Fibroblast of mammary gland (primary cell): ENCODE measurements around the gene IGFL3.
A peak's percentile ranks its signal among the peaks of the same experiment; 100 is the strongest.

ENCODE experiments used
- DNase-seq: peaks from one replicate; pipeline ENCODE4 v3.0.0-alpha.2; 2010; ENCODE audit warnings: low read depth
- H3K4me3 ChIP-seq: 2 replicates; pipeline ENCODE4 v1.5.1; 2011; ENCODE audit warnings: low read depth, mild to moderate bottlenecking, low read length, moderate library complexity; ENCODE audit not compliant: control insufficient read depth
- TF ChIP-seq, protein P1 (sequence below): conservative IDR thresholded peaks from 2 replicates; pipeline ENCODE4 v1.5.1; 2011; ENCODE audit warnings: low read depth, low read length, inconsistent platforms; ENCODE audit not compliant: control insufficient read depth, insufficient read depth

IGFL3 gene

DNA sequence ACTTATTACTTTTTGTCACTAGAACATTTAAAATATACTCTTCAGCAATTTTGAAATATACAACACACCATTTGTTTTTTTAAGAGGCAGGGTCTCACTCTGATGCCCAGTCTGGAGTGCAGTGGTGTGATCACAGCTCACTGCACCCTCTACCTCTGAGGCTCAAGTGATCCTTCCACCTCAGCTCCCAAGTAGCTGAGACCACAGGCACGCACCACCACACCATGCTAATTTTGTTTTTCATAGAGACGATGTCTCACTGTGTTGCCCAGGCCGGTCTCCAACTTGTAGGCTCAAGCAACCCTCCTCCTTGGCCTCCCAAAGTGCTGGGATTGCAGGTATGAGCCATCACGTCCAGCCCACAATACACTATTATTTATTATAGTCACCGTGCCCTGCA lies 26.1 kb upstream of the IGFL3 start:
- H3K4me3 ChIP-seq: no peak overlapping the region
- DNase-seq: no peak

GRCh38 chr19:46147791-46148288 lies 23.4 kb upstream of the IGFL3 start, which contains the start of gene IGFL2:
IGFL2 (plus strand) TSS chr19:46148238; CDS start chr19:46148279, 41 bp downstream.
- TF ChIP-seq, protein P1, sequence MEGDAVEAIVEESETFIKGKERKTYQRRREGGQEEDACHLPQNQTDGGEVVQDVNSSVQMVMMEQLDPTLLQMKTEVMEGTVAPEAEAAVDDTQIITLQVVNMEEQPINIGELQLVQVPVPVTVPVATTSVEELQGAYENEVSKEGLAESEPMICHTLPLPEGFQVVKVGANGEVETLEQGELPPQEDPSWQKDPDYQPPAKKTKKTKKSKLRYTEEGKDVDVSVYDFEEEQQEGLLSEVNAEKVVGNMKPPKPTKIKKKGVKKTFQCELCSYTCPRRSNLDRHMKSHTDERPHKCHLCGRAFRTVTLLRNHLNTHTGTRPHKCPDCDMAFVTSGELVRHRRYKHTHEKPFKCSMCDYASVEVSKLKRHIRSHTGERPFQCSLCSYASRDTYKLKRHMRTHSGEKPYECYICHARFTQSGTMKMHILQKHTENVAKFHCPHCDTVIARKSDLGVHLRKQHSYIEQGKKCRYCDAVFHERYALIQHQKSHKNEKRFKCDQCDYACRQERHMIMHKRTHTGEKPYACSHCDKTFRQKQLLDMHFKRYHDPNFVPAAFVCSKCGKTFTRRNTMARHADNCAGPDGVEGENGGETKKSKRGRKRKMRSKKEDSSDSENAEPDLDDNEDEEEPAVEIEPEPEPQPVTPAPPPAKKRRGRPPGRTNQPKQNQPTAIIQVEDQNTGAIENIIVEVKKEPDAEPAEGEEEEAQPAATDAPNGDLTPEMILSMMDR: no peak
- peak; percentile 28 for DNase-seq
- no peak within 1 kb of the TSS for H3K4me3 ChIP-seq

More for the DNA sequence above, 26.1 kb upstream of the IGFL3 start:
- TF ChIP-seq, protein P1: no peak

DNA sequence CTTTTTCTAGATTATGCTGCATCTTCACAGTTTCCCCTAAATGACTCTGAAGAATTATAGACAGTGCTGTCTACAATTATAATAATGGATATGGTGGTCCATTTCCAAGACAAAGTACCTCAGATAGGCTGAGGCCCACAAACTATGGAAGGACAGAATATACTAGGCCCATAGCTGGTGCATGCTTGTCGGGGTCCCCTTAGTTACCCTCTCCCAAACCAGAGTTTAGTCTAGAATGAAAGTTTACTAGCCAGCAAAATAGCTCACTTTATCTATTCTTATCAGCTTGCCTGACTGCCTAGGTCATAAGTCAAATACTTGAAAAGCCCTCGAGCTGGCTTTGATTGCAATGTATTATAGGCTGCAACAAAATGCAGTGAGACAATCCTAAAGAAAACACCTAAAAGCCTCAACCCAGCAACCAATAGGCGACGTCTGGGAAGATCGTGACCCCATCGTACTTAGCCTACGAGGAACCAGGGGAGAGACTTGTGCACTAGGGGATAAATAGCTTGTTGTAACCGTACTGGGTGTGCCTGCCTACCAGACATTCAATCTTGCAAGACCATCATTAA lies 22.8 kb upstream of the IGFL3 start:
- TF ChIP-seq, protein P1: no peak

GRCh38 chr19:46144756-46145155 lies 20.3 kb upstream of the IGFL3 start:
- TF ChIP-seq, protein P1: no peak
- no peak for DNase-seq
- no peak overlapping the region for H3K4me3 ChIP-seq

More for the DNA sequence above, 22.8 kb upstream of the IGFL3 start:
- no peak for DNase-seq
- no peak overlapping the region for H3K4me3 ChIP-seq

GRCh38 chr19:46142294-46142693 lies 17.8 kb upstream of the IGFL3 start:
- H3K4me3 ChIP-seq: no peak overlapping the region
- no peak for DNase-seq
- TF ChIP-seq, protein P1: no peak

DNA sequence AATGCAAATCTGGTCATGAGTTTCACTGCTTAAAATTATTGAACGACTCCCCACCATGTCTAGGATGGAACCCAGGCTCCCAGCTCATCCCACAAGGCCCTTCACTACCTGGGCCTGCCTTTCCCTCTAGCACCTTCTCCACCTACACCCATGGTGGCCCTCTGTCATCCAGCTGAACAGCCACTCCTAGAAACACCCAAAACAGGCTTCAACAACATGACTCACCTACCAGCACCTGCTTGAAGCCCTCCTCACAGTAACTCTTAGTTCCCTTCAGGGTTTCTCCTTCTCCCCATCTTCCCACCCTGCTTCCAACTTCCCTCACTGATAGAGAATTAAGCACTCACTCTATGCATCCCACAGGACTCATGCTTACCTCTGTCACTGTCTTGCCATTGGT lies 16.9 kb upstream of the IGFL3 start:
- DNase-seq: no peak
- H3K4me3 ChIP-seq: no peak overlapping the region
- TF ChIP-seq, protein P1: no peak

DNA sequence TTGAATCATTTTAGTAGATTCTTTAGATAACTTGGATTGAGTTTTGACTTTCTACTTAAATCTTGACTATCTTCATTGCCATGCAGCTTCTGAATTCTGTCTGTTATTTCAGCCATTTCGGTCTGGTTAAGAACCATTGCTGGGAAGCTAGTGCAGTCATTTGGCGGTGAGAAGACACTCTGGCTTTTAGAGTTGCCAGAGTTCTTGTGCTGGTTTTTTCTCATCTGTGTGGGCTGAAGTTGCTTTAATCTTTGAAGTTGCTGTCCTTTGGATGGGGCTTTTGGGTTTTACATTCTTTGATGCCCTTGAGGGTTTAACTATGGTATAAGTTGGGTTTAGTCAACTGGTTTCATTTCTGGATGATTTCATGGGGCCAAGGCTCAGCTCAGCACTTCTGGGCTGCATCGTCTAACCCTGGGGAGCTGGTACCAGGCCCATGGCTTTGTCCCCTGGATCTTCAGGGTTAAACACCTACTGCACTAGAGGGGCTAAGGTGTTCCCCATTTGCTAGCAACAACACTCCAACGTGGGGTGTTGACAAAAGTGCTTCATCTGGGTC lies 13.5 kb upstream of the IGFL3 start:
- TF ChIP-seq, protein P1: no peak
- DNase-seq: no peak
- no peak overlapping the region for H3K4me3 ChIP-seq
